ENCODE measurements around the gene KISS1.

KISS1 gene

DNA sequence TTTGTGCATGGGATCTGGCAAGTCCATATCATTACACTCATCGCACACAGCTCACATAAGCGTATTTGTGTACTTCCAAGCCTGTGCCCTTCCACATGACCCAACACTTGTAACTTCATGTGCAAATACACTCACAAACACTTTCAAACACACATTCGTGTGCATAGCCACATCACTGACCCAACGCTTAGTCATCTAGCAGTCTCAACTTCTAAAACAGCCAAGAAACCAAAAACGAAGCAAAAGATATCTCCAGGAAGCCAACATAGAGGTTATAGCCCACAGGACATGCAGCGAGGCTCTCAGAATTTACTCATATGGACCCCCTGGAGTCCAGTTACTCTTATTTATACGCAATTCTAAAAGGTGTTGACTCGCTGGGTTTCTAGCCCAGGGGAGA, 28.4 kb upstream of the KISS1 start:
- no peak for DNase-seq
- no peak for TF ChIP-seq POLR2A (IDR thresholded peaks at IDR 0.05; ENCODE audit: low read length)
- TF ChIP-seq GATA1 (IDR thresholded peaks at IDR 0.05; ENCODE audit: low read depth, low read length): no peak

DNA sequence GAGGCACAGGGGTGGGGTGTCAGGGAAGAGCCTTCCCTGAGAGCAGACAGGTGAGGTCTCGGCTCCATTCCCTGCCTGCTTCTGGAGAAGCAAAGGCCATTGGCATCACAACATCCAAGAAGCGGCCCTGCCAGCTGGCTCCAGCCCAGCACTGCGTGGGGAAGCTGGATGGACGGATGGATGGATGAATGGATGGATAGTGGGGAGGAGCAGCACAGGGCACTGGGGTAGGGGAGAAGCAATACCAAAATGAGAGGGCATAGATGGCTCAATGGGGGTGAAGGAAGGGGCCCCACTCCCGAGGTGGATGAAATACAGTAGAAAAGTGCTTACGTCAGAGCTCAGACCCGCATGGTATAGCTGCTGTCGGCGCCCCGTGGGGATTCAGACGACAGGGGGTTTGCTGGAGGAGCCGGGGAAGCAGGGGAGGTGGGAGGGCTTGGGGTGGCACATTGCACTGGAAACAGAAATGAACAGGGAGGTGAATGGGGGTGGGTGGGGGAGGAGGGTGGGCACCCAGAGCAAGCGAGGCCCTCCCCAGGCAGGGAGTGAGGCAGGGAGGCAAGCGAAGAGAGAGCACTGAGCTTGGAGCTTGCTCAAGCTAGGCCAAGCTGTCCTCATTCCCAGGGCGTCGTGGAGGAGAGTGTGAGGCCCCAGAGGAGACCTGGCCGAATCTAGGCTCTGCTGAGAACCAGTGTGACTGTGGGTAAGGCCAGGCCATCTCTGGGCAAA, 27.0 kb upstream of the KISS1 start:
- no peak for DNase-seq
- TF ChIP-seq GATA1 (IDR thresholded peaks at IDR 0.05; ENCODE audit: low read depth, low read length) (no peak), POLR2A (IDR thresholded peaks at IDR 0.05; ENCODE audit: low read length) (no peak)

DNA sequence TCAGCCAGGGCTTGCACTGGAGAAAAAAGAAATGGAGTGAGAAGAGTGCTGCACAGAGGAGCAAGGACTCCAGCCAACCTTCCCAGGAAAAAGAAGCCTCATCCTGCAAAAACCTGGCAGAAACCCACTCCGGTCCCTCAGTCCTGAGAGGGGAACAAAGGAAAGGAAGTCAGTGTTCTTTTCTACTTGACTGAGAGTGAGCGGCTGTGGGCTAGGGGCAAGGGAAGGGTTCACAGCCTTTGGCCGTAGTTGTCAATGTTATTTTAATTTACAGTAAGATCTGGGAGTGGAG, 26.4 kb upstream of the KISS1 start:
- no peak for TF ChIP-seq GATA1 (IDR thresholded peaks at IDR 0.05; ENCODE audit: low read depth, low read length)
- TF ChIP-seq POLR2A (IDR thresholded peaks at IDR 0.05; ENCODE audit: low read length): no peak
- no peak for DNase-seq

DNA sequence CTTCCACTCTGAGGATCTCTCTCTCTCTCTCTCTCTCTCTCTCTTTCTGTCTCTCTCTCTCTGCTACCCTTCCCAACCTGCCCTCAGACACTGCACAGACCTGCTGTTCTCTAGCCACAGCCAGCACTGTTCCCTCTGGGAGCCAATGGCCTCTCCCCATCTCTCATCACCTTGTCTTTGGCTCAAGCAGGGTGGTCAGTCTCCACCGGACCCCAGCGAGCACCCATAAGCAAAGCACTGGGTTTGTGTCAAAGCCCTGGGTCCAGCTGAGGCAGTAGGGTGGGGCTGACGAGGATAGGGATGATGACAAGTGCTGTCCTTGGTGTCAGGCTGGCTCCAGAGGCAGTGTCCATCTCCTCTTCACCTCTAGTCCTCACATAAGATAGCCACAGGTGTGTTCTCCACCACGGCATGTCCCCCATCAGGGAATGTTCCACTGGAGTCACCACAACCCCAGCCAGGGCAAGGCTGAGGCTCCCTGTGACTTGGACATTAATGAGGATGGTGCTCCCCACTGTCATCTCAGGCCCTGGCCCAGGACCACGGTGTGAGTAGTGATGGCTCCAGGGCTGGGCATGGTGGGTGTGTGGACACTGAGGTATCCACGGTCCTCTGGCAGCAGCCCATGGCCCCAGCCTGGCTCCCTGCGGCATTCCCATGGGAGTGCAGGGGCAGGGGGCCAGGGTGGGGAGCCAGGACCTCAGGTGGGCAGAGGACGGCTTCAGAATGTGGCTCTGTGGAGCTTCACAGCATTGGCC, 25.9 kb upstream of the KISS1 start:
- no peak for TF ChIP-seq GATA1 (IDR thresholded peaks at IDR 0.05; ENCODE audit: low read depth, low read length)
- TF ChIP-seq POLR2A (IDR thresholded peaks at IDR 0.05; ENCODE audit: low read length): no peak
- DNase-seq: no peak

DNA sequence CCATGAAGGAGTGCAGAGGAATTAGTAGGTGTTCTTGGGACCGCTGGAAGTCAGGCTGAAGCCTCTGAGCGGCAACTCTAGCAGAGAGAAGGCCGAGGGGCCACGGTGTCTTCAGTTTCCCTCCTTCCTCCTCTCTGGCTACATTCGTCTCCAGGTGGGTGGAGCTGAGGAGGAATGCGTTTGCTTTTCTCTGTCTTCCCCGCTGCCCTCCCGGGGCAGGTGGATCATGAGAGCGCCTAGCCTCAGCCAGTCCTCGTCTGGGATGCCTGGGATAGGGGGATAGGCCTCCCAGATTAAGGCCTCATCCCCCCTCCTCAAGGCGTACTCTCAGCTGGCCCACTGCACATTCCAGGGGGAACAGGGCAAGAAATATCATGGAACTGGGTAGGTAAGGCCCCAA, 25.0 kb upstream of the KISS1 start:
- TF ChIP-seq GATA1 (IDR thresholded peaks at IDR 0.05; ENCODE audit: low read depth, low read length): no peak
- TF ChIP-seq POLR2A (IDR thresholded peaks at IDR 0.05; ENCODE audit: low read length): no peak
- DNase-seq: no peak

DNA sequence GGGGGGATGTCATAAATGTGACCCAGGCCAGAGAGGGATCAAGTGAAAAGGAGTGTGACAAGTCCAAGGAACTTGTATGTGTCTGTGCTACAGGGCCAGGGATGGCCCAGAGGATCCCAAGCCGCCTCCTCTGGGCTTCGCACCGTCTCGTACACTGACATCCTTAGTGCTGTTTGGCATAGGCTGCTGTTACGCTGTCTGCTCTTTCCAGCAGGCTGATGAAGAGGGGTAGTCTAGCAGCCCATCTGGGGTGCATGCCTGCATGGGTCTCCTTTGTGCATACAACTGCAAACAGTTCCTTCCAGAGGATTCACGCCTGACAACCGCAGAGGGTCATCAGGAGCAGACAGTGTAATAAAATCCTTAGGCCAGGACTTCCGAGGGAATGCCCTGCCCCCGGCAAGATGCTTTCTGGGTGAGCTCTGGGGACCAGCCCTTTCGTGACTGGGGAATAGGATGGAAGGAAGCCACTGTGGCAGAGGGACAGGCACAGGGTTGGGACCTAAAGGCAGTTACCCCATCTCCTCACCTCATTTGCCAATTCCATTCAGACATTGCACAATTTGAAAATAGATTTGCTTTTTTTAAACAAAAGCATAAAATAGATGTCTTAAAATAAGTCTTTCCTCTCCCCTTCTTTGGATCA, 23.8 kb upstream of the KISS1 start:
- no peak for DNase-seq
- TF ChIP-seq GATA1 (IDR thresholded peaks at IDR 0.05; ENCODE audit: low read depth, low read length) (no peak), POLR2A (IDR thresholded peaks at IDR 0.05; ENCODE audit: low read length) (no peak)

DNA sequence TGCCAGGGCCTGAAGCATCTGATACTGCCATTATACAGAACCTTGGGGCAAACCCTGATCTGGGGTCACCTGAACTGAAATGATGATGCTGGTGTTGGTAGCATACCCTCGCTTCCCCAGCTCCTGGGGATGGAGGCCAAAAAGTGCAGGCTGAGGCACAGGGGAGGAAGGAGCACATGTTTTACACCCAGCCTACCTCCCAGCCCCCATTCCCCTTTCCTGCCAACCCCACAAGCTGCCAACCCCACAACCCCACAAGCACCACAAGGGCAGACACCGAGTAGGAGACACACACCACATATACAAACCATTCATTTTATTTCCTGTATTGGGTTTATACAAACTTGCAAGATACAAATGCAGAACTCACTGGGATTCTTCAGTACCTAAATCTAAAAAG, 22.3 kb upstream of the KISS1 start:
- no peak for DNase-seq
- no peak for TF ChIP-seq GATA1 (IDR thresholded peaks at IDR 0.05; ENCODE audit: low read depth, low read length)
- TF ChIP-seq POLR2A (IDR thresholded peaks at IDR 0.05; ENCODE audit: low read length): no peak

DNA sequence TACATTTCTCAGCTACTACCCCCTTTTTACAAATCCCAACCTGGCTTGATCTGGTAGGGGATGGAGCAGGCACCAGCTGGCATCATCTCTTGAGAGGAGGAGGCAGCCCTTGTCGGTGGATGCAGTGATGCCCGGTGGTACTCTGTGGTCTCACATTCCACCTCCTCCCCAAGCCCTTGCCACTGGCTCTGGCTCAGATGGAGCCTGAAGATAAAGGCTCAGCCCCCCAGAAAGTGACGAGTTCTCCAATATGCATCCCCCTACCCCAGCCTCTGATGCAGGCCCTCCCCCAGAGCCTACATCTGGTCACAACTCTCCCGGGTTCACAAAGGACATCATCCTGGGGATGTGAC, 21.3 kb upstream of the KISS1 start:
- TF ChIP-seq GATA1 (IDR thresholded peaks at IDR 0.05; ENCODE audit: low read depth, low read length): no peak
- DNase-seq: no peak

DNA sequence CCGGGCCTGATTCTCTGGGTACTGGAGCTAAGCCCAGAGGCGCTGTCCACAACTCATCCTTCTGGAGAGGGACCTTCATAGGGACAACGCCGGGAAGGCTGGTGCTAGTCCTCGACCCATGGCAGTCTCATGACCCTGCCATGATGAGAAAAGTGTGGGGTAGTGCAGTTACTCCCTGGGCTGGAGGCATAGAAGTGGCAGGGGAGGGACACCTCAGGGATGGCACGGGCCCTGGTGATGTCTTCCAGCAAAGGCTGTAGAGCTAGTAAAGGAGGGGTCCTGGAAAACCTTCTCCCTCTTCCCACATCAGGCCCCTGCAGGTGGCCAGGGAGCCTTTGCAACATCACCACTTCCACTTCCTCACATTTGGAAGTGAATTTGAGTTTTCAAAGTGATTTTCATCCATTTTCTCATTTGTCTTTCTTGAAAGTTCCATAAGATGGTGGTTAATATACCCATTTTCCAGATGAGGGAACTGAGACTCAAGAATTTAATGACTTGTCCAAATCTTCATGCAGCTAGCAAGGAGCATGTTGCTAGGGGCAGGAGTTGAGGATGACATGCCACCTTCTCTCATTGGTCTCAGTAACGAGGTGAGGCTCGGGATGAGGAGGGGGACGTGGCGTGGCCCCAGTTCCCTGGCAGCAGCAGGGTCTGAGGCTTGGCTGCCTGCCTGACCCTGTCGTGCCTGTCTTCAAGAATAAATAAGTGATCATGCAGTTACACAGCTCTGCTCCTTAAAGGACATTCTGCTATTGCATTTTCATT, 20.8 kb upstream of the KISS1 start:
- no peak for TF ChIP-seq POLR2A (IDR thresholded peaks at IDR 0.05; ENCODE audit: low read length)
- TF ChIP-seq GATA1 (IDR thresholded peaks at IDR 0.05; ENCODE audit: low read depth, low read length): no peak
- no peak for DNase-seq

DNA sequence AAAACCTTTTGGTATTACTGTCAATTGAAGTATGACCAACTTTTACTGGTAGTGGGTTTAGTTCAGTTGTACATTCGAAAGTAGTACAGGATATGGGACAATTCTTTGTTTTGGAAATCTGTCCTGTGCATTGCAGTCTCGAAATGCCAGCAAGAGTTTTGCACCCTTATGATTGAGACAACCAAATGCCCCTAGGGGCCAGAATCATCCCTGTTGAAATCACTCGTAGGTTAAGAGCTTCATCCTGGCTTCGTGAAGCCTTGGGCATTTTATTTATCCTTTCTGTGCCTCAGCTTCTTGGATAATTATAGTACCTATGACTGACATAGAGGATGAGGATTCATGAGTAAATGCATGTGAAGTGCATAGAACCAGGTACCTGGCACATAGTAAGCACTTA, 19.9 kb upstream of the KISS1 start:
- no peak for TF ChIP-seq GATA1 (IDR thresholded peaks at IDR 0.05; ENCODE audit: low read depth, low read length)
- TF ChIP-seq POLR2A (IDR thresholded peaks at IDR 0.05; ENCODE audit: low read length): no peak
- no peak for DNase-seq

DNA sequence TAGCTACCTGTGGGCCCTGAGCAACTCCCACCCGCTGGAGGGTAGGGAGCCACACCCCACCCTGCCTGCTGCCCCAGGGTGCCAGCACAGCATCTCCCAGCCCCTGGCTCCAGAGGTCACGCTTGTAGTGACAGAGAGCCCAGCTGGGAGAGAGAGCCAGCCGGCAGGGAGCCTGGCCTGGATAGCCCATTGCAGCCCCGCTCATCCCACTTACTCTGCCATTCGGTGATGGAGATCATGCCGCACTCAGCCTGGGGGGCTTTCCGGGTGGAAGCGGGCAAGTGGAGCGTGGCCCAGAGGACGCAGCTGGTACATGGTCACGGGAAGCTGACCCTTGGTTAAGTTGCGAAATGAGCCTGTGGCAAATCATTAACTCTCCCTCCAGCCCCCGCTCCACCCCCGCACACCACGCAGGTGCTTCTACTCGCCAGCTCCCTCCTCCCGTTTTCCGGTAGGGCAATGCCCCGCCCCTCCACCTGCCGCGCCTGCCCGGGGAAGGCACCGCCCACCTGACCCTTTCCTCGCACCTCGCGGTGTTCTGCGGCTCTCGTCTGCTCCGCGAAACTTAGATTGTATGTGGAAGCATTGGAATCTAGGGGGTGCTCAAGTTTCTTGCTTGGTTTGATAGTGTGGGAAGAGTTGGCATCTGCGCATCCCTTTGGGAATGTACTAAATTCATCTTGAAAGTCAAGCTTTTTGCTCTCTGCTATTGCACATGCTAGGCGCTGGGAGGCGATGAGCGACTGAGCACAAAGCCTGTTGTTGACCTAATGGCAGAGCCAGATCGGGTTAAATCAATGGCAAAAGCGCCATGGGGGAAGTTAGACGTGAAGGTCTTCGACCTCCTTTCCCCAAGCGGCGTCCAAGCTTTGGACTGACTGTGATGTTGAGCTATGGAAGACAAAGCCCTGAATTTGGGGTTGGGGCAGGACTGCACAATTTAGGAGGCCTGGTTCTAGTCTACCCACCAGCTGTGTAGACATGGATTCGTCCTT, 17.7 kb upstream of the KISS1 start, which contains the start of gene GOLT1A:
Gene GOLT1A, minus strand, starts transcription at position 321 of the 995 bp plus-strand sequence. Its CDS starts 82 bp downstream, at position 239.
- peak; percentile 50 to 53 for DNase-seq

DNA sequence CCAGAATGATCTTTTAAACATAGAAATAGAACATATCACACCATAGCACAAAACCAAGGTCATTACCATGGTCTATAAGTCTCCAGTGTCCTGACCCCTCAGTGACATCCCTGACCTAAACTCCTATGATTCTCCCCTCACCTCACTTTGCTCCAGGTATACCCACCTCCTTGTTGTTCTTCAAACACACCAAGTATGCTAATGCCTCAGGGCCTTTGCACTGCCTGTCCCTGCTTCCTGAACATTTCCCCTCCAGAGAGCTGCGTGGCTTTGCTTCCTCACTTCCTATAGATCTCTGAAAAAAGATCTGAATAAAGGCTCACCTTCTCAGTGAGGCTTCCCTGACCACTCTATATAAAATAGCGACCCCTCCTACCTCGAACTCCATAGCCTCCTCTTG, 16.4 kb upstream of the KISS1 start:
- no peak for TF ChIP-seq GATA1 (IDR thresholded peaks at IDR 0.05; ENCODE audit: low read depth, low read length)
- no peak for TF ChIP-seq POLR2A (IDR thresholded peaks at IDR 0.05; ENCODE audit: low read length)
- no peak for DNase-seq

More for the DNA sequence above, 17.7 kb upstream of the KISS1 start, which contains the start of gene GOLT1A:
- TF ChIP-seq POLR2A (IDR thresholded peaks at IDR 0.05; ENCODE audit: low read length): no peak
- TF ChIP-seq GATA1 (IDR thresholded peaks at IDR 0.05; ENCODE audit: low read depth, low read length): no peak

DNA sequence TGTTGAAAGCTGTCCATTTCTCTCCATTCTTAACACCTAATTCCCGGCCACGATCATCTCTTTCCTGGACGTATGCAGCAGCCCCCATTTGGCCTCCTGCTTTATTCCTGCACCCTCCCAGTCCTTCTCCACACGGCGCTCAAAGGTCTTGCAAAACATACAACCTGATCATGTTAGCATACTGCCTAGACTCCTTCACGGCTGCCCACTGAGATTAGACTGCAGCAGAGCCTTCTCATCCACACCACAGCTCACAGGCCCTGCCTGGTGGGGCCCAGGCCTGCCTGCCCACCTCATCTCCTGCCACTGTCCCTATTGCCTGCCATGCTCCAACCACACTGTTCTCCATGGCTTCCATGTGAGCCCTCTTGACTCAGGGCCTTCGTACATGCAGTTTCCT, 14.8 kb upstream of the KISS1 start:
- TF ChIP-seq GATA1 (IDR thresholded peaks at IDR 0.05; ENCODE audit: low read depth, low read length): no peak
- no peak for TF ChIP-seq POLR2A (IDR thresholded peaks at IDR 0.05; ENCODE audit: low read length)
- DNase-seq: no peak
